Measurements from ENCODE around the gene SAMMSON. TPM values are rescaled to one million over a fixed set of nuclear protein-coding genes. Genes with fewer than 3 reads are reported as not detected.

The SAMMSON gene
- total RNA-seq, 1 donor from 2014 or later, result not detected

- TF ChIP-seq, protein P1, sequence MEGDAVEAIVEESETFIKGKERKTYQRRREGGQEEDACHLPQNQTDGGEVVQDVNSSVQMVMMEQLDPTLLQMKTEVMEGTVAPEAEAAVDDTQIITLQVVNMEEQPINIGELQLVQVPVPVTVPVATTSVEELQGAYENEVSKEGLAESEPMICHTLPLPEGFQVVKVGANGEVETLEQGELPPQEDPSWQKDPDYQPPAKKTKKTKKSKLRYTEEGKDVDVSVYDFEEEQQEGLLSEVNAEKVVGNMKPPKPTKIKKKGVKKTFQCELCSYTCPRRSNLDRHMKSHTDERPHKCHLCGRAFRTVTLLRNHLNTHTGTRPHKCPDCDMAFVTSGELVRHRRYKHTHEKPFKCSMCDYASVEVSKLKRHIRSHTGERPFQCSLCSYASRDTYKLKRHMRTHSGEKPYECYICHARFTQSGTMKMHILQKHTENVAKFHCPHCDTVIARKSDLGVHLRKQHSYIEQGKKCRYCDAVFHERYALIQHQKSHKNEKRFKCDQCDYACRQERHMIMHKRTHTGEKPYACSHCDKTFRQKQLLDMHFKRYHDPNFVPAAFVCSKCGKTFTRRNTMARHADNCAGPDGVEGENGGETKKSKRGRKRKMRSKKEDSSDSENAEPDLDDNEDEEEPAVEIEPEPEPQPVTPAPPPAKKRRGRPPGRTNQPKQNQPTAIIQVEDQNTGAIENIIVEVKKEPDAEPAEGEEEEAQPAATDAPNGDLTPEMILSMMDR (conservative IDR thresholded peaks at IDR 0.05), result no peak
- no peak overlapping the region for H3K27ac Mint-ChIP-seq
- H3K27me3 Mint-ChIP-seq, result no peaks in the 10 kb centered on the region
- no peak for DNase-seq (ENCODE audit: extremely low spot score, unreplicated experiment)
- no peaks in the 10 kb centered on the region for H3K36me3 Mint-ChIP-seq
- no peak overlapping the region for H3K4me3 Mint-ChIP-seq
- no peaks in the 10 kb centered on the region for H3K9me3 Mint-ChIP-seq
- H3K4me1 Mint-ChIP-seq (ENCODE audit: unreplicated experiment), result peaks cover under 1% of the 10 kb centered on the region
Measured at GRCh38 chr3:69967156-69967555, 32.4 kb upstream of the SAMMSON start.

DNA sequence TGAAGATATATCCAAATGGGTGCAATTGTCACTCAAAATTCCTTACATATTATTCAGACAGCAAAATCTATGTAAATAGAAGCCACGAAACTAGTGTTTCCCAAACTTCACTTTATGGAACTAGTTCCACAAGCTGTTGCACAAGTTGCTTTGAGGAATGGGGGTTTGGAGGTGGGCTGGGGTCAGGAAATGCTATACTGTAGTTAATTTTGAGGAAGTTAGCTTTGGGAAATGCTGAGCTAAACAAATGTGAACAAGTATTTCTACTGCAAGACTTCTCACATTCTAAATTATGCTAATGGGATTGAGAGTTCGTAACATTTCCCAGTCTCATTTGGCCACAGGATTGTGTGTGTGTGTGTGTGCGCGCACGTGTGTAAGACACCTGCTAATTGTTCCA lies 28.7 kb upstream of the SAMMSON start:
- Mint-ChIP-seq H3K9me3 (no peaks in the 10 kb centered on the region), H3K36me3 (no peaks in the 10 kb centered on the region), H3K4me1 (ENCODE audit: unreplicated experiment) (no peaks in the 10 kb centered on the region), H3K27me3 (no peaks in the 10 kb centered on the region), H3K4me3 (no peak overlapping the region), H3K27ac (no peak overlapping the region)
- DNase-seq (ENCODE audit: extremely low spot score, unreplicated experiment), result no peak
- TF ChIP-seq, protein P1 (conservative IDR thresholded peaks at IDR 0.05), result no peak

DNA sequence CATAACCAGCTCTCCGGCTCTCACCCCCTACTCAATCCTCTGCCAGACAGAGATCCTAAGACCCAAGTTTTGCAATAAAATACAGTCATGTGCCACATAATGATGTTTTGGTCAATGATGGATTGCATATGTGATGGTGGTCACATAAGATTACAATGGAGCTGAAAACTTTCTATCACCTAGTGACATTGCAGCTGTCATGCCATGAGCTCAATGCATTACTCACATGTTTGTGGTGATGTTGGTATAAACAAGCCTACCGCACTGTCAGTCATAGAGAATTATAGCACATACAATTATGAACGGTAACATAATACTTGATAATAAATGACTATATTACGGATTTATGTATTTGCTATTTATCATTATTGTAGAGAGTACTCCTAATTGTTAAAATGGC lies 26.9 kb upstream of the SAMMSON start:
- Mint-ChIP-seq H3K4me1 (ENCODE audit: unreplicated experiment) (no peaks in the 10 kb centered on the region), H3K36me3 (no peaks in the 10 kb centered on the region), H3K4me3 (no peak overlapping the region), H3K9me3 (no peaks in the 10 kb centered on the region), H3K27ac (no peak overlapping the region), H3K27me3 (no peaks in the 10 kb centered on the region)
- TF ChIP-seq, protein P1 (conservative IDR thresholded peaks at IDR 0.05), result no peak
- DNase-seq (ENCODE audit: extremely low spot score, unreplicated experiment), result no peak

- H3K4me1 Mint-ChIP-seq (ENCODE audit: unreplicated experiment), result no peaks in the 10 kb centered on the region
- H3K36me3 Mint-ChIP-seq, result no peaks in the 10 kb centered on the region
- H3K27ac Mint-ChIP-seq, result no peak overlapping the region
- no peaks in the 10 kb centered on the region for H3K9me3 Mint-ChIP-seq
- no peaks in the 10 kb centered on the region for H3K27me3 Mint-ChIP-seq
- no peak for DNase-seq (ENCODE audit: extremely low spot score, unreplicated experiment)
- TF ChIP-seq, protein P1 (conservative IDR thresholded peaks at IDR 0.05), result no peak
- no peak overlapping the region for H3K4me3 Mint-ChIP-seq
Measured at GRCh38 chr3:69976021-69976420, 23.5 kb upstream of the SAMMSON start.

DNA sequence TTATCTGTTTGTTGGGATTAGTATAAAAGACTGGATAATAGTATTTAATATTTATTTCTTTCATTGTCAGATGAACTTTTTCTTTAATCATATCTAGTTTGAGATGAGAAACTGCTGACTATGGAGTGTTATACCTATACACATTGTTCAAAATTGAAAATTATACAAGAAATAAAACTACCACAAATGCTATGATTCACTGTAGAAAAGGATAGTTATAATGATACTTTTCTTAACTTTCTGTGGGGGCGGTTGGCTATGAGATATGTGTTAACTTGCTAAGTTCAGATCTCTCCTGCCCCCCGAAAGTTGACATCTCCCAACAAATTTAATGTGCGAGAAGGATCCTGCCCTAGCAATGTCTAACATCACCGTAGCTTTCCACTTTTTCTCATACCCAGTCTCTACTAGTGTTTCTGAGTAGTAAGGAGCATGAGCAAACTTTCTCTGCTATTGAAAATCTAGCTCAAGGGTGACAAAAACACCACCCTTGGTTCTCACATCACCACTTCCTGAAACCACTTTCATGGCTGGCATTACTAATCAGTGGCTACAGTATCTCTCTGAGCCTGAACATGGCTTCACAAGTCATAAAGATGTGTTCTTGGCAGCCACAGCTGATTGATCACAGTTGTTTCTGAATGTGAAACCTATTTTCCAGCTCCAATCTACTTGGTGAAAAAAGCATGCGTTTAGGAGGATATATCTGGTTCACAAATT lies 15.8 kb upstream of the SAMMSON start:
- Mint-ChIP-seq H3K27ac (no peak overlapping the region), H3K9me3 (peaks cover 4% of the 10 kb centered on the region), H3K36me3 (no peaks in the 10 kb centered on the region), H3K27me3 (peaks cover 4% of the 10 kb centered on the region), H3K4me1 (ENCODE audit: unreplicated experiment) (peaks cover 3% of the 10 kb centered on the region), H3K4me3 (no peak overlapping the region)
- TF ChIP-seq, protein P1 (conservative IDR thresholded peaks at IDR 0.05), result no peak
- DNase-seq (ENCODE audit: extremely low spot score, unreplicated experiment), result no peak

Data from type B pancreatic cell (in vitro differentiated cells).